ENCODE results near the gene PA2G4. TPM values are rescaled to one million over a fixed set of nuclear protein-coding genes. Genes with fewer than 3 reads are reported as not detected.
A peak's percentile ranks its signal among the peaks of the same experiment; 100 is the strongest.

Gene PA2G4
- total RNA-seq, 1 experiment from 2014 or later: 205 TPM

DNA sequence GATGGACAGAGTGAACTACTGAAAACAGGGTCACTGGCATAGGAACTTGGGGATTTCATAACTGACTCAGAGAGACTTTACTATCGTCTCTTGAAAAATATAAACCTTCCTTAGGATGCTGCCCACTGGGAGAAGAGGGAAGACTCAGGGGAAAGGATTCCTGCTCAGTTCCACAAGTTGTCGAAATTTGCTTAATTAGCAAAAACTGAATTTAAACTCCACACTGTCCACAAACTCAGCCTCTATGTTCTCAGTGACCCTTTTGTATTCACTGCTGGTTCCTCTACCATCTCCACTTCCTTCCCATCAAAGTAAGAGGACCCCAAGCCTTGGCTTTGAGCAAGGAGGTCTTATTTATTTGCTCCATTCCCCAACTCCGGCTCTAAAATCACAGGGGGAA, 40.9 kb downstream of the PA2G4 start:
- ChIA-PET CTCF (interaction anchor here (0.6 kb wide), 1 partner anchor 83 kb away, joined by 3 read pairs; no protein-coding TSS in a partner anchor), POLR2A (interaction anchor here (0.5 to 2.0 kb wide), 4 partner anchors 14 to 504 kb away, joined by 3 to 10 read pairs (median 3); partner anchors contain the start of gene MYL6)
- TF ChIP-seq, protein P1, sequence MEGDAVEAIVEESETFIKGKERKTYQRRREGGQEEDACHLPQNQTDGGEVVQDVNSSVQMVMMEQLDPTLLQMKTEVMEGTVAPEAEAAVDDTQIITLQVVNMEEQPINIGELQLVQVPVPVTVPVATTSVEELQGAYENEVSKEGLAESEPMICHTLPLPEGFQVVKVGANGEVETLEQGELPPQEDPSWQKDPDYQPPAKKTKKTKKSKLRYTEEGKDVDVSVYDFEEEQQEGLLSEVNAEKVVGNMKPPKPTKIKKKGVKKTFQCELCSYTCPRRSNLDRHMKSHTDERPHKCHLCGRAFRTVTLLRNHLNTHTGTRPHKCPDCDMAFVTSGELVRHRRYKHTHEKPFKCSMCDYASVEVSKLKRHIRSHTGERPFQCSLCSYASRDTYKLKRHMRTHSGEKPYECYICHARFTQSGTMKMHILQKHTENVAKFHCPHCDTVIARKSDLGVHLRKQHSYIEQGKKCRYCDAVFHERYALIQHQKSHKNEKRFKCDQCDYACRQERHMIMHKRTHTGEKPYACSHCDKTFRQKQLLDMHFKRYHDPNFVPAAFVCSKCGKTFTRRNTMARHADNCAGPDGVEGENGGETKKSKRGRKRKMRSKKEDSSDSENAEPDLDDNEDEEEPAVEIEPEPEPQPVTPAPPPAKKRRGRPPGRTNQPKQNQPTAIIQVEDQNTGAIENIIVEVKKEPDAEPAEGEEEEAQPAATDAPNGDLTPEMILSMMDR (IDR thresholded peaks at IDR 0.05; ENCODE audit: unreplicated experiment): no peak
- intact Hi-C loops (cut with micrococcal nuclease): no loop called here
- BruUV-seq (replicated peaks): no TSS peak
- Mint-ChIP-seq H3K27ac (ENCODE audit: low read depth, unreplicated experiment) (no peak overlapping the region), H3K4me1 (ENCODE audit: insufficient read depth, unreplicated experiment) (peaks cover 19% of the 10 kb centered on the region), H3K27me3 (ENCODE audit: insufficient read depth, unreplicated experiment) (no peaks in the 10 kb centered on the region), H3K4me3 (ENCODE audit: unreplicated experiment) (no peak overlapping the region), H3K36me3 (ENCODE audit: insufficient read depth, unreplicated experiment) (peaks cover 48% of the 10 kb centered on the region), H3K9me3 (ENCODE audit: unreplicated experiment) (no peaks in the 10 kb centered on the region)
- no peak for DNase-seq (ENCODE audit: unreplicated experiment)

DNA sequence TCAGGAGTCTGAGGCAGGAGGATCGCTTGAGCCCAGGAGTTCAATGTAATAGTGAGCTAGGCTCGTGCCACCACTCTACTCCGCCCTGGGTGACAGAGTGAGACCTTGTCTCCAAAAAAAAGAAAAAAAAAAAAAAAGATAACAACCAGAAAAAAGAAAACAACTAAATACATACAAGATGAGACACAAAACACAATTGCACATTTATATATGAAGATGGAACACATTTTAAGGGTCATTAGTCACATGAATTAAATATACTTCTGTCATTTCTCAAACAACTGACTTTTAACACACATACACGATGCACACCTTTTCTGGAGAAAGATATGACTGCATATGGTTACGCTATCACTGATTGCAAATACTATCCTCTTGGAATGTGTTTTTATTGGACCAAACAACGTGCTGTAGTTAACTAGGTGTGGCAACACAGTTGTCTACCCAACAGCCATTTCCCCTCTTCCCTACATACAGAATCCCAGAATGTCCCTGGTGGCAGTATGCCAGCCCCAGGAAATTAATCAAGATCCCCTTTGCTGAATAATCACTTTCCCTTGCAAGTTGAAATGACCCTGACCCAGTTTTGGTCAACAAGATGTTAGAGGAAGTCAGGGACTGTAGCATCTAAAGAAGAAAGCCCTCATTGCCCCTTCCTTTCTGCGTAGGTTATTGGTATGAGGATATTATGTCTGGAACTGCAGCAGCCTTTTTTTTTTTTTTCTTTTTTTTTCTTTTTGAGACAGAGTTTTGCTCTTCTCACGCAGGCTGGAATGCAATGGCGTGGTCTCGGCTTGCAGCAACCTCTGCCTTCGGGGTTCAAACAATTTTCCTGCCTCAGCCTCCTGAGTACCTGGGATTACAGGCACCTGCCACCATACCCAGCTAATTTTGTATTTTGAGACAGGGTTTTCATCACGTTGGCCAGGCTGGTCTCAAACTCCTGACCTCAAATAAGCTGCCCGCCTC, 42.4 kb downstream of the PA2G4 start:
- TF ChIP-seq, protein P1 (IDR thresholded peaks at IDR 0.05; ENCODE audit: unreplicated experiment): no peak
- H3K27me3 Mint-ChIP-seq (ENCODE audit: insufficient read depth, unreplicated experiment): no peaks in the 10 kb centered on the region
- ChIA-PET POLR2A (interaction anchor here (1.9 kb wide), 1 partner anchor 12 kb away, joined by 6 read pairs; the partner anchor contains the start of gene MYL6), CTCF (interaction anchor here (3.3 kb wide), 1 partner anchor 28 kb away, joined by 19 read pairs; the partner anchor contains the start of gene ZC3H10)
- H3K36me3 Mint-ChIP-seq (ENCODE audit: insufficient read depth, unreplicated experiment): peaks cover 33% of the 10 kb centered on the region
- TSS peak; percentile 10 for BruUV-seq (replicated peaks)
- DNase-seq (ENCODE audit: unreplicated experiment): peak; percentile 36
- intact Hi-C loops (cut with micrococcal nuclease): no loop called here
- no peaks in the 10 kb centered on the region for H3K9me3 Mint-ChIP-seq (ENCODE audit: unreplicated experiment)
- peaks cover 24% of the 10 kb centered on the region for H3K4me1 Mint-ChIP-seq (ENCODE audit: insufficient read depth, unreplicated experiment)
- no peak overlapping the region for H3K4me3 Mint-ChIP-seq (ENCODE audit: unreplicated experiment)
- no peak overlapping the region for H3K27ac Mint-ChIP-seq (ENCODE audit: low read depth, unreplicated experiment)

DNA sequence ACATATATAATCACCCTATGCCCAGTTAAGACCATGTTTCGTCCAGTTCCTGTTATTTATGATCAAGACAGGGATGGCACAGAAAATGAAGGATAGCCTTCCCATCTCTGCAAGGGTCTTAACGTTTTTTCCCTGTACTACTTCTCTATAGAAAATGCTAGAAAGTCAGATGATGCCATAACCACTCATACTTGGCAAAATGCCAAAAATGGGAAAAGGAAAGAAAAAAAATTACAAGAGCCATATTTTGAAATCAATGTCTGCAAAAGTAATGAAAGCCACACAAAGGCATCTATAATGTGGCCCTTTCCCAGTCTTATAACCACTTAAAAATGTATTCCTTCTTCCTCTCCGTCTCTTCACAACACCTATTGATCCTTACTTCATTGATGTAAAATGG, 46.2 kb downstream of the PA2G4 start:
- DNase-seq (ENCODE audit: unreplicated experiment): peak; percentile 40
- Mint-ChIP-seq H3K27ac (ENCODE audit: low read depth, unreplicated experiment) (no peak overlapping the region), H3K36me3 (ENCODE audit: insufficient read depth, unreplicated experiment) (peaks cover 13% of the 10 kb centered on the region), H3K9me3 (ENCODE audit: unreplicated experiment) (no peaks in the 10 kb centered on the region), H3K4me3 (ENCODE audit: unreplicated experiment) (peak overlapping the region; percentile 75), H3K4me1 (ENCODE audit: insufficient read depth, unreplicated experiment) (peaks cover 24% of the 10 kb centered on the region), H3K27me3 (ENCODE audit: insufficient read depth, unreplicated experiment) (no peaks in the 10 kb centered on the region)
- TF ChIP-seq, protein P1 (IDR thresholded peaks at IDR 0.05; ENCODE audit: unreplicated experiment): no peak
- no TSS peak for BruUV-seq (replicated peaks)
- intact Hi-C loops (cut with micrococcal nuclease): loop anchor here (2.0 to 5.0 kb wide), 2 partner anchors 22 to 33 kb away; partner anchors contain the start of genes ESYT1, RPL41 and ZC3H10
- ChIA-PET CTCF (interaction anchor here (0.6 to 3.3 kb wide), 4 partner anchors 32 to 104 kb away, joined by 3 to 19 read pairs (median 4); partner anchors contain the start of gene ZC3H10), POLR2A (interaction anchor here (0.6 to 3.0 kb wide), 5 partner anchors 8 to 467 kb away, joined by 3 to 28 read pairs (median 7); partner anchors contain the start of genes ESYT1, MYL6 and ZC3H10)

DNA sequence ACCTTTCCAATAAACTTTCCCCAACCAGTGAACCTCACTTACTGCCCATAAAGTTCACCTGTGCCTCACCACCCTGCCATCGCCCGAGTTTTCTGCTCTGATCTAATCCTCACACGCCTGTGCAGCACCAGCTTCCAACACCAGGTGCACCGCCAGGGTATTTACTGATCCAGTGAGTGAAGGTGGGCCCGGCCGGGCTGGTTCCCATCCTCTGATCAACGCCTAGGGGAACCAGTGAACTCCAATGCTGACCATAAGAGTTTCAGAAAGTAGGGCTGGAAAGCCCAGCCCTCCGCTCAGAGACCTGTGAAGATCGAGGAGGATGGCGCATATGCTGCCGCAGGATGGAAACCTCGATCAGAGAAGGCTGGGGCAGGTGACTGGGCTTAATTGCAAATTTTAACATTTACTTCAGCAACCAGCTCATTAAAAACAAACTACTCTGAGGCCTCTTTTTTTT, 47.3 kb downstream of the PA2G4 start:
- peaks cover 21% of the 10 kb centered on the region for H3K4me1 Mint-ChIP-seq (ENCODE audit: insufficient read depth, unreplicated experiment)
- POLR2A ChIA-PET: interaction anchor here (0.5 to 3.0 kb wide), 13 partner anchors 9 to 208 kb away, joined by 3 to 39 read pairs (median 5); partner anchors contain the start of genes ESYT1, SMARCC2, STAT2 and ZC3H10
- DNase-seq (ENCODE audit: unreplicated experiment): peak; percentile 69
- peaks cover 16% of the 10 kb centered on the region for H3K36me3 Mint-ChIP-seq (ENCODE audit: insufficient read depth, unreplicated experiment)
- TF ChIP-seq, protein P1 (IDR thresholded peaks at IDR 0.05; ENCODE audit: unreplicated experiment): no peak
- CTCF ChIA-PET: interaction anchor here (0.7 to 1.3 kb wide), 5 partner anchors 10 to 414 kb away, joined by 3 to 5 read pairs (median 3); no protein-coding TSS in a partner anchor
- intact Hi-C loops (cut with micrococcal nuclease): loop anchor here (2.0 to 5.0 kb wide), 2 partner anchors 23 to 34 kb away; partner anchors contain the start of genes ESYT1, RPL41 and ZC3H10
- H3K27ac Mint-ChIP-seq (ENCODE audit: low read depth, unreplicated experiment): peak overlapping the region; percentile 62
- BruUV-seq (replicated peaks): TSS peak; percentile 85
- H3K27me3 Mint-ChIP-seq (ENCODE audit: insufficient read depth, unreplicated experiment): no peaks in the 10 kb centered on the region
- no peaks in the 10 kb centered on the region for H3K9me3 Mint-ChIP-seq (ENCODE audit: unreplicated experiment)
- H3K4me3 Mint-ChIP-seq (ENCODE audit: unreplicated experiment): peak overlapping the region; percentile 75

All from MCF 10A (cell line).